ENCODE measurements around the gene CD2. TPM values are rescaled to one million over a fixed set of nuclear protein-coding genes. Genes with fewer than 3 reads are reported as not detected.

CD2 gene
- total RNA-seq, 1 donor from 2014 or later: 0.38 TPM

DNA sequence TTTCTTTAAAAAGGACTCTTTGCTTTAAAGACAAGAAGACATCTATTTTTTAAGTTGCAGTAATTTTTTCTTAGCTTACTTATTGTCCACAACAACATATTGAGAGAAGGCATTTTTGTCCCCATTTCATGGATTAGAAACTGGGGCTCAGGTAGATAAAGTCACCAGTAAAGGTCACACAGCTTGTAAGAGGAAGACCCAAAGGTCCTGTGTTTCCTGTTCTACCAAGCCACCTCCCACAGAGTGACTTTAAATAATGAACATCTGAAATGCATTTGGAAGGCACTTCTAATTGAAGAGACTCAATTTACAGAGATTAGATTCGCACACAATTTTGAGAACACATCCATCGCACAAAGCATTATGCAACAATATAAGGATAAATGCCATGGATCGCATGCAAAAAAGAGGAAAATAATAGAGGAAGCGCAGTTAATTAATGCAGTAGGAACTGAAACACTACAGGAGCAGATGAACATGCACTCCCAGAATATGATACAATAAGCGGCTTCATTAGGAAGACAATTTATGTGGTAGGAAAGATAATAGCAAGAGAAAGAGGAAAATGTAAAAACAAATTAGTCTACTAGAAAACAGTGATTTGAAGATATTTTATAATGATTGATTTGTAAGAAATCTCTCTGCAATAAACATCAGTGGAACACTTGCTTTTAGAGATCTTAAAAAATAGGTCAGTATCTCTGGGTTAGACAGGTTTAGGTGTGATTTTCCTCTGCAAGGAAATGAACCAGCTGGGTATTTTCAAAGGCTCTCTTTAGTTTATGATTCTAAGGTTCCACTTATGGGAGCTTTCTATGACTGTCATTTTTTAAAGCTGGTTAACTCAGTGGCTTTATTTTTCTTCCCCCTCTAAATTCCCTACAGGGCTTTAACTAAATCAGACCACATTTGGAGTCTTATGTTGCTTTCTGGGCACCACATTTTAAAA lies 27.1 kb upstream of the CD2 start:
- ATAC-seq: no peak
- no peak for DNase-seq (ENCODE audit: missing footprints)
- intact Hi-C loops (cut with DNase I): no loop called here

DNA sequence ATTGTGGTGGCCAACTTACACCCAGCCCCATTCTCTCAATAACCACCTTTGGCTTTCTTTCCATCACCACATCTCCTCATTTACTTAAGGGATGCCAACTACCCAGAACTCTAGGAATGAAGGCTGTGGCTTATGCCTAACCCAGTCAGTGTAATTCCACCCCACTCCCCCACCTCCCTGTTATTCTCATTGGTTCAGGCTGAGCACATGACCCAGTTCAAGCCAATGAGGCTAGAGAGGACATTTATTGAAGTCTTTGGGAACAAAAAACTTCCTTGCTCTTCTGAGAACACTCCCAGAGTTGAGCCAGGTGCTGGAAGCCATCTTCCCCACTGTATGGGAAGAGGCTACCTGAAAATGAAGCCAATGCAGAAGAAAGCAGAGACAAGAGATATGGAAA lies 22.8 kb upstream of the CD2 start:
- intact Hi-C loops (cut with DNase I): no loop called here
- DNase-seq (ENCODE audit: missing footprints) (no peak), ATAC-seq (no peak)

DNA sequence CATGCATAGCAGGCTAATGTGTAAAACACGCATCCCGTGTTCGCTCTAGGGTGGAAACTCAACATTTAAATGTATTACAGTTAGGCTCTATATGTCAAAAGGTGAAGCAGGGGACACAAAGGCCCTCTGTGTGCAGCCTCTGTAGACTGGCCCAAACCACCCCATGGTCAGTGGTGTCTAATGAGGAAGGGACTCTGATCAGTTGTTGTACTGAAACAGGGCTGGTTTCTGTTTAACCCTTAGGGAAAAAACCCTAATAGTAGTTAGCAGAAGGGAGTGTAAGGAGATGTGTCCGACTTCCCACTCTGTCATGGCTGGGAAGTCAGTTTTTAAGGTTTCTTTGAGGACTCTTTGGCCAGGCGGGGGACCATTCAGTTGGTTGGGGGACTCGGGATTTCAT lies 21.5 kb upstream of the CD2 start:
- intact Hi-C loops (cut with DNase I): no loop called here
- DNase-seq (ENCODE audit: missing footprints) (no peak), ATAC-seq (no peak)

DNA sequence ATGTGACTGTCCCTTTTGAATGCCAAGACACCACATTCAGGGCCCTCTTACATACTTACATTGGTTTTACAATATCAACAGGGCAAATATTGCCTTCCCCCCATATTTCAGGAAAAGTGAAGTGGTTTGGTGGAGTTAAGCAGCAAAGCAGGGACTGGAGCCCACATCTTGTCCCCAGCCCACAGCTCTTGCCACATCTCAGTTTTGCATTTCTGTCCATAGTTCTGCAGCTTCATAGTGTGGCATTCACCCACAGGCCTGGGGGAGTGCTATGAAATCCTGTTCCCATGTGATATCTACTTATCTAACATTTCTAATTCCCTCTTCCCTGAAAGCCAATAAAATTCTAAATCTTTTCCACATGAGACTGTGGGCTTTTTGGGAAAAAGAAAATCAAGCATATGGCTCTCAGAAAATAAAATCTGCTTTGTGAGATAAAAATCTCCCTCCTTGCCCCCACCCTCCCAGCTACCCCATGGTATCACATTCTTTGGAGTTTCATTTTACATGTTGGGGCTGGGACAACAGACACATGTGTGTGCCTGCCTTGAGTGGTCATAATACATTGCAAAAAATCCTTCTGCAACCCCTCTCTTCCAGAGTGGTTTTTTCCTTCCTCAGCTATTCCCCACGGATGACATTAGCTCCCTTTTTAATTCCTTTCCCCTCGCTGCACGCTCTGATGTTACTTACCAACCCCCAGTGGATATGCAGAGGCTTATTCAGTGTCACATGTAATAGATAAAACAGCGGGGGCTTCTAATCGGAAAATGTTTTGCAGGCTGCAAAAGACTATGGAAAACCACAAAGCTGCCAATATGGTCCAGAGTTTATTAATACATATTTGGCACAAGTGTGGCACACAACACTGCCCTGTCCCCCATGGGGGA lies 20.5 kb upstream of the CD2 start:
- ATAC-seq: no peak
- DNase-seq (ENCODE audit: missing footprints): no peak
- intact Hi-C loops (cut with DNase I): no loop called here

DNA sequence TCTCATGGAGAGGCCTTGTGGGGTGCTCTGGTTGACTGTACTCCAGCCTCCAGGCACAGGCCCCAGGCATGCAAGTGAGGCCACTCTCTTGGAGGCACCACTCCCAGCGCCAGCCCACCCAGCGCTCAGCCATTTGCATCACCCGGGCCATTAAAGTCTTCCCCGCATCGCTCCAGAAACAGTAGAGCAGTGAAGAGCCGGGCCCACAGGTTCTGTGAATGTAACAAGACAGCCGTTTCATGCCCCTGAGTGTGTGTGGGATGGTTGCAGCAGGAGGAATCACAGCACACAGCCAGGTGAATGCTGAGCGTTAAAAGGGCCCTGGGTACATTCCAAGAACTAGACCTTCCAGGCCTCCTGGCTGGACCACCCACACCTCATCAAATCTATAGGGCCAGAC lies 19.0 kb upstream of the CD2 start:
- intact Hi-C loops (cut with DNase I): no loop called here
- DNase-seq (ENCODE audit: missing footprints) (no peak), ATAC-seq (no peak)

DNA sequence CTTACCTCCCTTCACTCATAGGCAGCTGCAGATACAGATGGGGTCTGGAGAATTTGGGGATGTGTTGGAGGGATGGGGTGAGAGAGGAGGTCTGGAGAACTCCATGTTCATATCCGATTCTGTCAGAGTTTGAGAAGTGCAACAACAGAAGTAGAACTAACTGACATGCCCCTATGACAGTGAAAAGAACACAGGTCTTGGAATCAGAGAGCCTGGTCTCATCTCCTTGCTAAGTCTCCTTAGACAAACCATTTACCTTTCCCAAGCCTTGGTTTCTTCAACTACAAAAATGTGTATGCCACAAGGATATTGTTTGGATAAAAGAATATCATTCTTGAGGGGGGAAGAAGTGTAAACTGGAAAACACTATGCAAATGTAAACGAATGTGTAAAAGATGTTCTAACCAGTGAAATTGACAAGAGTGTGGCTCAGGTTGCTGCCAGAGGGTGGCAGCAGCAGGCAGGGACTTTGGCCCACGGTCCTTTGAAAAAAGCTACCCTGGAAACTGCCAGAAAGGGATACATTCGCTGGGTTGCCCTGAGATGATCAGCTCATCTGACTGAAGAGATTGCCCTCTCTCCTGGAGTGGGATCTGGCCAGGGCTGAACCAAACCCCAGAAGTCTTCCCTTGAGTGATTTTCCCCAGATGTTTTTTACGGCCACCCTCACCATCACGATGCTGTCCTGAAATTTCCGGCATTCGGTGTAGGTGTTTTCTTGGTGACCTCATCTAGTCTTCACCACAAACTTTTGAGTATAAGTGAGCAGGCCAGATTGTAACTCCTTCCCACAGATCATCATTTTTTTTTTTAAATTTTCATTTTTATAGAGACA lies 17.0 kb upstream of the CD2 start:
- DNase-seq (ENCODE audit: missing footprints): no peak
- peak; percentile 30 for ATAC-seq
- intact Hi-C loops (cut with DNase I): loop anchor here (2.0 kb wide), 1 partner anchor 318 kb away; no protein-coding TSS in a partner anchor

DNA sequence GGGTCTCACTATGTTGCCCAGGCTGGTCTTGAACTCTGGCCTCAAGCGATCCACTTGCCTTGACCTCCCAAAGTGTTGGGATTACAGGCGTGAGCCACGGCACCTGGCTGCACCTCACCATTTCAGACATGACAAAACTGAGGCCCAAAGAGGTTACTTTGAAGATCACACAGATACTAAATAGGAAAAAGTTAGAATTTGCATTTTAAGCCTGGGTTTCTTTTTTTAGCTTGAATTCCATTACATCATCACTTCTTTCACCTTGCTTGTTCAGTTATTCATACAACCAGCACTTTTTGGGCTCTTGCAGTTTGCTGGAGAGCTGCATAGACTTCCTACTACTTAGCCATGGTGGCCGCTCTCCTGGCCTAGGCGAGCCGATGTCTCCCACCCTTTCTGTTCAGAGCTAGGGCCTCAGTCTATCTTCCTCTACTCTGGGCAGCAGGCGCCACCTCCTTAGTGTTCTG lies 16.3 kb upstream of the CD2 start:
- intact Hi-C loops (cut with DNase I): loop anchor here (2.0 kb wide), 1 partner anchor 317 kb away; no protein-coding TSS in a partner anchor
- DNase-seq (ENCODE audit: missing footprints) (no peak), ATAC-seq (no peak)

DNA sequence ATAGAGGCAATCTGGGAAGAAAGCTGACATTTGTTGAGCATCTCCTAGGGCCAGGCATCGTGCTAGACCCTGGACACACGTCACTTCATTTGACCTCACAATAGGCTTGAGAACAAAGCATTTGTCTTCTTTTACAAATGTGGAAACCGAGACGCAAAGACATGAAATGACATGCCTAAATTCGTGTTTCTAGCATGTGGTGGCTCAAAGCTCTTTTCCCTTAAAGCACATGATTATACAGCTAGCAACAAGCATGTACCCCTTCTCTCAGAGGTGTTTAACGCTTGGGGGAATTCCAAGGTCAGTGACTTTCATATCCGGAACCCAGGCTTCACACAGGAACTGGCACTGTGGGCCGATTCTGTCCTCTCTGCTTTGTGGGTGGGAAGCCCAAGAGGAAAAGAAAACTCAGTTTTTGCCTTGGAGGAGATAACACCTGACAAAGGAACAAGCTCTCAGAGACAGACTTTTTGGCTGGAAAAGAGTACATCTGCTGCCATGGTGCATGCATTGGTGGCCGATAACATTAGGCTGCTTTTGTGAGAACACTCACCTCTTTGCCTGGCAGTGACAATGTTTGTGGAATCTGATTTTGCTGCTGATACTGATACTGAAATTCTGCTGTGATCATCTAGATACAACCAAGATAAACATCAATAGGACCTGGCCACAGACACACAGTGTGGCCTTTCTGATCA lies 15.4 kb upstream of the CD2 start:
- ATAC-seq (no peak), DNase-seq (ENCODE audit: missing footprints) (no peak)
- intact Hi-C loops (cut with DNase I): no loop called here

DNA sequence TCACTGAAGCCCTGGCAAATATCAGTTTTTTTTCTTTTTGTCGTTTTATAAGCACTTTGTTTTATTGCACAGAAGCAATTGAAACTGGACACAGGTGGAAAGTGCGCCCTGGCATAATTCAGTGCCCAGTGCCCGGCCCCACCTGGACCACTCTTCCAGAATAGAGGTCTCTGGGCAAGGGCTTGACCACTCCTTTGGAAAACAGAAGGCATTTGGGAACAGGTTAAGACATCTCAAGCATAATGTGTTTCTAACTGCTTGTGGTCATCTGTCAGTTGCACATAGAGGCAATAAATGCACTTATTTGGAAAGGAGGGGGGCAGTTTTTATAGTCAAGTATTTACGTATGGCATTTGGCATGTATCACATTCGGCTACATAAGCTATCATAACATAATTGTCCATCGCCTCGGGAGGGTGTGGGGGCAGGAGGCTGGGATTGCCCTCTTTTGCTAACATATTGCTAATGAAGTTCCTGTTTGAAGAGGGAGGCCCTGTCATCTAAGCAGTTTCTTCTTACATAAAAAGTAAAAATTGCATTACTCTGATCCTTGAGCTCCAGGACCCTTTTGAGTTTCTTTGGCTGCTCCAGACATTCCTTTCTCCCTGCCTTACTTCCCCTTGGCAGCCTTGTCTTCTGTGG lies 14.7 kb upstream of the CD2 start:
- ATAC-seq (no peak), DNase-seq (ENCODE audit: missing footprints) (no peak)
- intact Hi-C loops (cut with DNase I): no loop called here

DNA sequence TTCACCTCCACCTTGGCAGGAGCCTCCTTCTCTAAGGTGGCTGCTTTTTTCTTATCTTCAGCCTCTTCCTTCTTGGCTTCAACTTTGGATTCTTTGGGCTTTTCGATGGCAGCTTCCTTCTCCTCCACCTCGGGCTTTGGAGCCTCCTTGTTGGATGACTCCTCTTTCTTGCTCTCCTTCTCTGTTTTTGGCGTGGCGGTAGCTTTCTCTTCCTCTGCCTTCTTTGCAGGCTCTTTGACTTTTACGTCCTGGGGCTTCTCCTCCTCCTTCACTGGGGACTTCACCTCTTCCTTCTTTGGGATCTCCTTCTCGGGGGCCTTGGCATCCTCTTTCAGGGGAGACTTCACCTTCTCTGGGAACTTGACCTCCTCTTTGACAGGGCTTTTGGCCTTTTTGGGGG lies 13.9 kb upstream of the CD2 start:
- intact Hi-C loops (cut with DNase I): no loop called here
- ATAC-seq: no peak
- DNase-seq (ENCODE audit: missing footprints): no peak

DNA sequence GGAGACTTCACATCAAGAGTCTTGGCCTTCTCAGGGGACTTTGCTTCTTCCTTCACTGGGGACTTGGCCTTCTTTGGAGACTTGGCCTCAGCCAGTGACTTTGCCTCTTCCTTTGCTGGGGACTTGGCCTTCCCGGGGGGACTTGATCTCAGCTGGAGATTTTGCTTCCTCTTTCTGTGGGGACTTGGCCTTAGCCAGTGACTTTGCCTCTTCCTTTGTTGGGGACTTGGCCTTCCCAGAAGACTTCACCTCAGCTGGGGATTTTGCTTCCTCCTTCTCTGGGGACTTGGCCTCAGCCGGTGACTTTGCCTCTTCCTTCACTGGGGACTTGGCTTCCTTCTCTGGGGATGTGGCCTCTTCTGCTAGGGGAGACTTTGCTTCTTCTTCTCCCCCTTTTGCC lies 13.5 kb upstream of the CD2 start:
- intact Hi-C loops (cut with DNase I): no loop called here
- ATAC-seq (no peak), DNase-seq (ENCODE audit: missing footprints) (no peak)

DNA sequence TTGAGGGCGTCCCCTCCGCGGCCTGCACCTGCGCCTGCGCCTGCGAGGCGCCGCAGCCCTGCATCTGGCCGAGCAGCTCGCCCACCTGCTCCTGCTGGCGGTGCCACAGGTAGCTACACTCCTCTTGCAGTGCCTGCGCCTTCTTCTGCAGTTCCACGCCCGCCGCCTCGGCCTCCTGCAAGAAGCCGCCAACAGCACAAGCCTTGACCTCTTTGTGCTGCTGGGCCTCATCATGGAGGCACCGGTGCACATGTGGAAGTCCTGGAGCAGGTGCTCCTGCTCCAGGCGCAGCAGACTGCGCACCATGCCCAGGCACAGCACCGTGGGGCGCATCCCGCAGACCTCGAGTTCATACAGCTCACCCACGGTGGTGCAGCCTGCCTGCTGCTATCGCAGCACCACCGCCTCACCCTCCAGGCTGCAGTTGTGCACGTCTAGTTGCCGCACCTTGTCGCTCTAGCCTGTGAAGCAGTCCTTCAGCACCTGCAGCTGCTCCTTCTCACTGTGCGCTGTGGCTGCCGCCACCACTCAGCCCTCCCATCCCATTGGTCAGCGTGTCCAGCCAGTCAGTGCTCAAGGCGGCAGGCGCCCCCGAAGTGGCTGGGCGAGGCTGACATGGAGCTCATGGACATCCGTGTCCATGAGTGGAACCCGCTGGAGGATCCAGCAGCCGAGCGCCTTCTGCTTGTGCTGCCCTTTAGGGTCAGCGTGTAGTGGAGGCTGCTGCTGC lies 12.2 kb upstream of the CD2 start:
- intact Hi-C loops (cut with DNase I): no loop called here
- ATAC-seq: no peak
- DNase-seq (ENCODE audit: missing footprints): no peak

DNA sequence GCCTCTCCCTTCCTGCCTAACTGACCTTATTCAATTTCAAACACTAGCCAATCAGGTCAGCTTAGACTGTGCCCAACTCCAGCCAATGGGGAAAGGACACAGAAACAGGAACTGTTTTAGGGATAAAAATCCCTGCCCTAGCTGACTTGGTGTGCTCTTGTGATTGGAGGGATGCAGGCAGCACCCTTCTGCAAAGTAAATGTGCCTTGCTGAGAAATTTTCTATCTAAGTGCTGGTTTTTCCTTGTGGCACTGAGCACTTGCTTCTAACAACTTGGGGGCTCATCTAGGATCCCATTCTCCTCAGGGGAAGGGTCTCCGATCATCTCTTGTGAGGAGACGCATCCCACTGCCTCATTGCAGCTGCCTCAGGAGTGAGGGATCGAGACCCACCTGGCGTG lies 10.7 kb upstream of the CD2 start:
- no peak for ATAC-seq
- no peak for DNase-seq (ENCODE audit: missing footprints)
- intact Hi-C loops (cut with DNase I): no loop called here

DNA sequence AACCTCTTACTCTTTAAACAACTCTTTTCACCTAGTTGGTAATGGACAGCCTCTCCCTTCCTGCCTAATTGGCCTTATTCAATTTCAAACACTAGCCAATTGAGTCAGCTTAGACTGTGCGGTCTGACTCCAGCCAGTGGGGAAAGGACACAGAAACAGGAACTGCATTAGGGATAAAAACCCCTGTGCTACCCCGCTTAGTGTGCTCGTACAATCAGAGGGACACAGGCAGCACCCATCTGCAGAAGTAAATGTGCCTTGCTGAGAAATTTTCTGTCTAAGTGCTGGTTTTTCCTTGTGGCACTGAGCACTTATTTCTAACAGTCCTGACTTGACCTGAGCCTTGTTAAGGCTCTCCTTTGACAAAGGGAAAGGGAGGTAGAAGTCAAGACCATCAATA lies 6.0 kb upstream of the CD2 start:
- intact Hi-C loops (cut with DNase I): no loop called here
- ATAC-seq: no peak

DNA sequence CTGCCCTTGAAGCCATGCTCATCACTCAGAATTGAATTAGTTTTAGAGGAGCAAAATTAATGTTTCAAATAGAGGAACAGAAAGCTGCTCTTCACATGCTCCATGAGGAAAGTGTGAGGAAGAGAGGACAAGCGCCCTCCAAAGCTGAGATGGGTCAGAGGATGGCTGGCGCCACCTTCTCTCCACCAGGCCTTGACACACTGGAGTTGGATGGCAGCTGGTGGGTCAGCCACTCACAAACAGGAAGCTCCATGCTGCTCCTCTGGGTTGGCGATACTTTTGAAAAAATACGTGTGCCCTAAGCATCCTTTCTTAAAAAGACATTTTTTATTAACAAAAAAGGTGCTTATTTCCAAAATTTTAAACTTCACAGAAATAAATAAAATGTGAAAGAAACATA lies 3.1 kb upstream of the CD2 start:
- no peak for ATAC-seq
- intact Hi-C loops (cut with DNase I): no loop called here
- no peak for DNase-seq (ENCODE audit: missing footprints)

More for the DNA sequence above, 6.0 kb upstream of the CD2 start:
- DNase-seq (ENCODE audit: missing footprints): no peak

DNA sequence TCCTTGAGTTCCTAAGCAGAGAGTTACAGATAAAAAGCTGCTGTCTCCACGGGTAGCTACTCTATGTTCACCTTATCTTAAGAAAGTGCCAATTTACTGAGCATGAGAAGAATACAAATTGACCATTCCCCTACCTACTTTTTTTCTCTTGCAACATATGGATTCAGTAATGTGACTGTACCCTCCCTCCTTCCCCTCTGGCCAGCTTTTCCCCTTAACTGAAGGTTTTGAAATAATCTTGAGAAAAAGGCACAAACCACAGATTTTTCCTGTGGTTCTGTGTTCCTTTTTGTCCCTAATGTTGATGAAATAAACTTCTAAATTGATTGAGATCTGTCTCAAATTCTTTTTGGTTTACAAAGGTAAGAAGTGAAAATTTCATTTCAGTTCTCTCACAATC lies 2.6 kb upstream of the CD2 start:
- intact Hi-C loops (cut with DNase I): no loop called here
- ATAC-seq: no peak
- DNase-seq (ENCODE audit: missing footprints): no peak

DNA sequence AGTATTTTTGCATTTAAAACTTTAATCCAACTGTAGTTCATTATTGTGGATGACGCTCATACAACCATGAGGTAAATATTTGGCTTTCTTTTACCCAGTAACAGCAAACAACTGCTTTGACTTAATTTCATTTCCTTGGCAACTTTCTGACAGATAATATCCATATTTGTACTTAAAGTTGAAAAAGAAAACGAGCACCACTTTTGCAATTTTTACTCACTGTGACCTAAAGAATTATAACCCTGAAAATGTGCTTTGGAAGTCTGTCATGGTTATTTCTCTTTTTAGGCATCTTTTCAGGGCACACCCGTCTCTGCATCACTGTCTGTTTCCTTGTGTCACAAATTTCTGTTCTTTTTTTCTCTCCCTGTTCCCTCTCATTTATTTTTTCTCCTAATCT lies 918 bp upstream of the CD2 start:
- intact Hi-C loops (cut with DNase I): no loop called here
- no peak for DNase-seq (ENCODE audit: missing footprints)
- ATAC-seq: no peak
